HUES64 (cell line): Measurements from ENCODE around the gene IFI16.
"Not testable (repeated sequence)": the region's sequence is repeated elsewhere in the genome, so short reads cannot be mapped to it uniquely, and the experiment has no call there.

ENCODE experiments used
- H3K27ac ChIP-seq: 2 replicates; pipeline ENCODE4 v1.7.0; 2013; ENCODE audit warnings: low read depth, low read length, inconsistent platforms
- H3K27me3 ChIP-seq: 2 replicates; pipeline ENCODE4 v1.6.1; 2013; ENCODE audit warnings: mild to moderate bottlenecking, low read length; ENCODE audit not compliant: insufficient read depth
- H3K36me3 ChIP-seq: 2 replicates; pipeline ENCODE4 v1.6.1; 2013; ENCODE audit warnings: mild to moderate bottlenecking, low read length; ENCODE audit not compliant: insufficient read depth
- H3K4me1 ChIP-seq: 2 replicates; pipeline ENCODE4 v1.6.1; 2013; ENCODE audit warnings: mild to moderate bottlenecking, low read length, moderate library complexity; ENCODE audit not compliant: insufficient read depth
- H3K4me3 ChIP-seq: 2 replicates; pipeline ENCODE4 v1.5.1; 2013; ENCODE audit warnings: mild to moderate bottlenecking, low read length, moderate library complexity
- H3K9ac ChIP-seq: 2 replicates; pipeline ENCODE4 v1.6.1; 2013; ENCODE audit warnings: mild to moderate bottlenecking, low read depth, low read length
- H3K9me3 ChIP-seq: 2 replicates; pipeline ENCODE4 v1.6.1; 2013; ENCODE audit warnings: low read depth, low read length; ENCODE audit not compliant: insufficient read depth
- WGBS: fragments of 150-250, 120-280 bp; methylation state at CpG from one replicate; pipeline ENCODE4 v1.1.7; 2013; ENCODE audit warnings: missing lambda C conversion rate; 5-methylcytosine and 5-hydroxymethylcytosine counted together

IFI16 gene

DNA sequence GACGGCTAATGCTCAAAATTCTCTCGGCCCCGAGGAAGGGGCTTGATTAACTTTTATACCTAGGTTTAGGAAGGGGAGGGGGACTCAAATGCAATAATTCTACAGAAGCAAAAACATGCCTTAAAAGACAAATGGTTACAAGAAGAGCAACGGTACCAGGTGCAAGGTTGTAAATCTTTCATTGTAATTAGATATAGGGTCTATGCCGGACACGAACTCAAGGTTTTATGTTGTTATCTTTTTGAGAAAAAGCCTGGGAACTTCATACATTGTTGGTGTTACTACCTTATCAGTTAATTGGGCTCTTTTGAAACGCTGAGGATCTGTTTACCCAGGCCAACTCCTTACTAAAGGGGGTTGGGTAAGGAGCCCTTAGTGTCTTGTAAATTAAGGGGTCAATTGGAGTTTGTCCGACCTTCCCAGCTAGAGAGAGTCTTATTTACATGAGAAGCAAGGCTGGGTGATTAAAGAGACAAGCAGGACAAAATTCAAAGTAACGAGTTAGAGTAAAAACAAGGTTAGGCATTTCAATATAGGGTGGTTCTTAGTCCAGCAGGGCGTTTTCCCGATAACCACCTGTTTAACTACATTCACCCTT lies 3.4 kb upstream of the IFI16 start:
- H3K9me3 ChIP-seq, H3K27me3 ChIP-seq, H3K36me3 ChIP-seq: not testable (repeated sequence)
- 3% methylated on average over 11 of the region's 11 CpGs for WGBS
- peaks cover 66% of the 10 kb centered on the region for H3K4me1 ChIP-seq
- peak overlapping the region; percentile 70; the same call in 1 of the 2 replicates for H3K27ac ChIP-seq
- peak overlapping the region; percentile 30 for H3K9ac ChIP-seq
- H3K4me3 ChIP-seq, result peak overlapping the region; percentile 46

DNA sequence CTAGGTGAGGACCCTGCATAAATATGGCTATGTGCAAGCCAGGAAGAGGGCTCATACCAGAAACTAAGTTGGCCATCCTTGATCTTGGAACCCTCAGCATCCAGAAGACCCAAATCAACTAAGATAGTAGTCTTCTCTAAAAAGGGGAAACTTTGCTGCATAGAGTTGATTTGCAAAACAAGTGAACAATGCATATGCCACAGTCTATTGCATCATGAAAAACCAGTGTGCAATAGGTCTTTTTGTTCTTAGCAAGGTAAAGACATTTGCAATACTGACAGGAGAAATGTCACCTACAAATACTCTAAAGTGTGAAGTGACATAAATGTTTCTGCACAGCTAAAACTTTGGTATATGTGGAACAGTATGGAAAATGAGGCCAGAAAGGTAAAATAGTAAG lies 2.0 kb upstream of the IFI16 start:
- Histone ChIP-seq H3K9ac (no peak overlapping the region), H3K27me3 (peaks cover 9% of the 10 kb centered on the region; the same call in 1 of the 2 replicates), H3K36me3 (no peaks in the 10 kb centered on the region), H3K27ac (no peak overlapping the region), H3K4me3 (no peak overlapping the region), H3K9me3 (no peaks in the 10 kb centered on the region), H3K4me1 (peaks cover 53% of the 10 kb centered on the region)

DNA sequence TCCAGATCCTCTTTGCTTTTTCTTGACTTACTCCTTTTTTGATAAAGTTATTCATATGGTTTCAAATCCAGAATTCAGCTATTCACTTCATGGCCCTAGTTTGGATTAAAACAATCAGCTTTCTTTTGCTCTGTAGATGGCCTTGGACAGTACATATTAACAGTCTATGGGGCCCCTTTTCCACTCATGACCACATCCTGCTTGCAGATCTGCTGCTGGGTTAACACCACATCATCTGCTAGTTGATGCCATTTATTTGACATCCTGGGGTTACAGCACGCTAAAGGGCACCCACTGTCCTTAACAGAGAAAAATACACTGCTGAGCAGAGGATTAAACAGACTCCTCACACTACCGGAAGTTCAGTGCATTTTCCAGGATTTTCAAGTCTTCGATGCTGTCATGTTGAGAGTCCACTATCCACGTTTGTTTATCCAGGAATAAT lies 941 bp upstream of the IFI16 start:
- WGBS, result 94% methylated on average over 4 of the region's 4 CpGs
- Histone ChIP-seq H3K36me3 (no peaks in the 10 kb centered on the region), H3K9ac (no peak overlapping the region), H3K9me3 (no peaks in the 10 kb centered on the region), H3K27ac (no peak overlapping the region), H3K27me3 (peaks cover 9% of the 10 kb centered on the region; the same call in 1 of the 2 replicates), H3K4me1 (peaks cover 53% of the 10 kb centered on the region), H3K4me3 (no peak overlapping the region)

DNA sequence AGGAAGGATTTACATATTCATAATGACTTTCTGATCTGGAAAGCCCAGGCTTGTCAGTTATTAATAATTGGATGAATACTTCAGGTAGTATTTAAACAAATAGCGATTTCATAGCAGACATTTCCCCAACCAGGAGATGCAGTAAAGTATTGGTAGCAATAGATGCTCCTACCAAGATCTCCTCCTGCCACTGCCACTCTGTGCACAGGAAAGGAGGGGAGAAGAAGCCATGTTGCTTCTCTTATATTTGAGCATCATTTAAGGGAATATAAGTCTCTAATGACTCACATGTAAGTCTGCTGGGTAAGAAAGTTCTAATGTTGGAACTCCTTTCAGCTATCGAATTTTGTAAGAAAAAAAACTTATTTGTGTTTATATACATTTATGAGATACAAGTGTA lies 420 bp upstream of the IFI16 start:
- Histone ChIP-seq H3K4me1 (peaks cover 52% of the 10 kb centered on the region), H3K27me3 (peaks cover 9% of the 10 kb centered on the region; the same call in 1 of the 2 replicates), H3K27ac (no peak overlapping the region), H3K9me3 (no peaks in the 10 kb centered on the region), H3K36me3 (no peaks in the 10 kb centered on the region), H3K4me3 (no peak overlapping the region), H3K9ac (no peak overlapping the region)
- WGBS, result 95% methylated on average over 2 of the region's 2 CpGs

DNA sequence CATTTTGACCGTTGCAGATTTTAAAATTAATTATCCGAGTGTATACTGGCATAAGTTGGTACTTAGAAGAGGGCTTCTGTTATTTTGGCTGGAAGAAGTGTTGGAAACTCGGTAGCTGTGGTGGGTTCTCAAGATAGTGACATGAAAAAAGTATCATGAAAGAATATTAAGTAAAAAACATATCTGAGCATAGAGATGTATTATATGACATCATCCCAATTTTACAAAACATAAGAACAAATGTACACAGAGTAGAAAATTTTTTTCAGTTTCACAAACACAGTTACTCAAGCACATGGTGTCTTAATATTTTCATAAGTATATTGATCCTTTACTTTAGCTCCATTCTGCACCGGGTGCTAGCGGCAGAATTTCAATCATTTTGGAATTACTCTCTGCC lies 684 bp downstream of the IFI16 start:
- Histone ChIP-seq H3K27me3 (peaks cover under 1% of the 10 kb centered on the region; the same call in 1 of the 2 replicates), H3K4me1 (peaks cover 41% of the 10 kb centered on the region), H3K9ac (peak overlapping the region; percentile 9; the same call in 1 of the 2 replicates), H3K27ac (no peak overlapping the region), H3K36me3 (peaks cover 5% of the 10 kb centered on the region; the same call in 1 of the 2 replicates), H3K9me3 (no peaks in the 10 kb centered on the region), H3K4me3 (peak overlapping the region; percentile 34; the same call in 1 of the 2 replicates)
- 92% methylated on average over 5 of the region's 5 CpGs for WGBS

DNA sequence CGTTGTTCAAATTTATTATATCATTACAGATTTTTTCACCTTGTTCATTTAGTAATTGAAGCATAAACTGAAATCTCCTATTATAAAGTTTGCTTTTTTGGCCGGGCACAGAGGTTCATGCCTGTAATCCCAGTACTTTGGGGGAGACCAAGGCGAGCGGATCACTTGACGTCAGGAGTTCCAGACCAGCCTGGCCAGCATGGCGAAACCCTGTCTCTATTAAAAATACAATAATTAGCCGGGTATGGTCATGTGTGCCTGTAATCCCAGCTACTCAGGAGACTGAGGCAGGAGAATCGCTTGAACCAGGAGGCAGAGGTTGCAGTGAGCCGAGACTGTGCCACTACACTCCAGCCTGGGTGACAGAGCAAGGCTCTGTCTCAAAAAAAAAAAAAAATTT lies 1.3 kb downstream of the IFI16 start:
- 96% methylated on average over 8 of the region's 9 CpGs for WGBS
- not testable (repeated sequence) for H3K9ac ChIP-seq, H3K27me3 ChIP-seq, H3K27ac ChIP-seq, H3K4me3 ChIP-seq, H3K36me3 ChIP-seq, H3K9me3 ChIP-seq
- H3K4me1 ChIP-seq, result peaks cover 35% of the 10 kb centered on the region

DNA sequence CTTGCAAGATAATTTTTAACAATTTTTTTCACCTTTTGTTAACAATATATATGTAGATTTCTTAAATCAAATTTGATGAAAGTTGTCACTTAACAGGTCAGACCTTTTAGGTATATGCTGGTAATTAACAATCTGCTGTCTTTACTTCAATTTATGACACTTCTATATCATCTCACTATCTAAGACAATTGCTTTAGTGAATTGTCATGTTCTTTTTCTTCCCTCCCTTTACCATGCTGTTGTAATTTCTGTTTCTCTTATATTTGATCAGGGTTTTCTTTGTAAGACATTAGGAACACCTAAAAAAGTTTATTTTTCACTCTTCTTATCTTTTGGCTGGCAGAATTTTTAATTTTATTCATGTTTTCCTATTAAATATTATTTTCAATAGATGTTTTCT lies 2.0 kb downstream of the IFI16 start:
- Histone ChIP-seq H3K27ac (no peak overlapping the region), H3K4me1 (peaks cover 31% of the 10 kb centered on the region), H3K4me3 (no peak overlapping the region), H3K9ac (no peak overlapping the region), H3K36me3 (peaks cover 15% of the 10 kb centered on the region; the same call in 1 of the 2 replicates), H3K27me3 (no peaks in the 10 kb centered on the region), H3K9me3 (no peaks in the 10 kb centered on the region)

DNA sequence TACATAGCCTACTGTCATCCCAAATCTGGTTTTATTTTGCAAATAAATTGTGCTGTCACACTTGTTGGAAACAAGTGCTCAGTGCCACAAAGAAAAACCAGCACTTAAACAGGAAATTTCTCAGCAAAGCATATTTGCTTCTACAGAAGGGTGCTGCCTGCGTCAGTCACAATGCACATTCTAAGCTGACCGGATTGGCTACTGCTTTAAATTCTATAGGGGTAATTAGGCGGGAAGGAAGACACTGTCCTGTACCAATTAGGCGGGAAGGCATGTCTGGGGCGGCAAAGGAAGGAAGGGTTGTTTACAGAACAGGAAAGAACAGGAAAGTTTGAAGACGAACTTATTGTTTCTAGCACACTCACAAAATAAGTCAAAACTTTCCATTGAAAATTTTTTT lies 2.8 kb downstream of the IFI16 start:
- Histone ChIP-seq H3K9ac (no peak overlapping the region), H3K4me3 (no peak overlapping the region), H3K4me1 (peaks cover 24% of the 10 kb centered on the region), H3K27ac (no peak overlapping the region), H3K9me3 (no peaks in the 10 kb centered on the region), H3K27me3 (no peaks in the 10 kb centered on the region), H3K36me3 (peaks cover 15% of the 10 kb centered on the region; the same call in 1 of the 2 replicates)
- WGBS, result 90% methylated on average over 6 of the region's 6 CpGs

DNA sequence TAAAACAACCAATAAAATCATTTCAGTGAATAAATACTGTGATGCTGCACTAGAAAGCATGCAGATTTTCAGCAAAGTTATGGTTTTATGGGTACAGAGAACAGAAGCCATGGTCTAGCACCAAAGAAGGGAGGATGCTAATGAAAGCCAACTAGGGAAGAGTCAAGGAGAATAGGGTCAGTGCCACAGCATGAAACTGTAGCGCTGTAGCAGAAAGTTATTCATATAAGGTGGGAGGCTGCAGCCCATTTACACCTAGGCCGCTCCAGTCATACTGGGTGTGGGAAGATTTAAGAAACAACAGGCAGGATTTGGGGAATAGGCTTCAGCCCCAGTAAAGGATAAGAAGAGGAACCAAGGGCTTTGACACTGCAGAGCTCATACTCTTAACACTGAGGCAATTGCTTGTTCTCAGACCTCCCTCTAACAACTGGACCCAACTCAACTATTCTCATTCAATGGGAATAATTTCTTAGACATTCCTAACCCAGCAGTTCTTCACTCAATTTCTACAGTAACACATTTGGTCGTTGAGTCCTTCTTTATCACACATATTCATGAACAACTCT lies 4.4 kb downstream of the IFI16 start:
- no peak overlapping the region for H3K4me3 ChIP-seq
- no peaks in the 10 kb centered on the region for H3K9me3 ChIP-seq
- 96% methylated on average over 3 of the region's 3 CpGs for WGBS
- H3K9ac ChIP-seq, result no peak overlapping the region
- H3K36me3 ChIP-seq, result peaks cover 24% of the 10 kb centered on the region; the same call in 1 of the 2 replicates
- no peaks in the 10 kb centered on the region for H3K27me3 ChIP-seq
- H3K4me1 ChIP-seq, result peaks cover 13% of the 10 kb centered on the region
- no peak overlapping the region for H3K27ac ChIP-seq

DNA sequence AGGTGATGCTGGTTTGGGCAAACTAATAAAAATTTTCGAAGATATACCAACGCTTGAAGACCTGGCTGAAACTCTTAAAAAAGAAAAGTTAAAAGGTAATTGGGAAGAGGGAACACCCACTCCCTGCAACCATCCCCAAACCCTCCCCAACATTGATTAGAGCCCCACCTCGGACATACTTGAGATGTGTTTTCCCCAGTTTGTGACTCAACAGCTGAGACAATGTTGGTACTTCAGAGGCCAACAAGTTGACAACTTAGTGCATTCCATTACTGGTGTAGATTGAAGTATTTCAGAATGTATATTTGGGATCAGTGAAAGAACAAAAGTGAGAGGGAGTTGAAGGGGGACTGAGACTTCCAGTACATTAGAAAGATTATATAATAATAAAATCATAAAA lies 5.1 kb downstream of the IFI16 start:
- H3K9ac ChIP-seq, result no peak overlapping the region
- H3K4me1 ChIP-seq, result peaks cover 6% of the 10 kb centered on the region
- no peak overlapping the region for H3K27ac ChIP-seq
- WGBS, result 95% methylated on average over 3 of the region's 3 CpGs
- no peaks in the 10 kb centered on the region for H3K27me3 ChIP-seq
- peaks cover 24% of the 10 kb centered on the region; the same call in 1 of the 2 replicates for H3K36me3 ChIP-seq
- H3K9me3 ChIP-seq, result no peaks in the 10 kb centered on the region
- no peak overlapping the region for H3K4me3 ChIP-seq

DNA sequence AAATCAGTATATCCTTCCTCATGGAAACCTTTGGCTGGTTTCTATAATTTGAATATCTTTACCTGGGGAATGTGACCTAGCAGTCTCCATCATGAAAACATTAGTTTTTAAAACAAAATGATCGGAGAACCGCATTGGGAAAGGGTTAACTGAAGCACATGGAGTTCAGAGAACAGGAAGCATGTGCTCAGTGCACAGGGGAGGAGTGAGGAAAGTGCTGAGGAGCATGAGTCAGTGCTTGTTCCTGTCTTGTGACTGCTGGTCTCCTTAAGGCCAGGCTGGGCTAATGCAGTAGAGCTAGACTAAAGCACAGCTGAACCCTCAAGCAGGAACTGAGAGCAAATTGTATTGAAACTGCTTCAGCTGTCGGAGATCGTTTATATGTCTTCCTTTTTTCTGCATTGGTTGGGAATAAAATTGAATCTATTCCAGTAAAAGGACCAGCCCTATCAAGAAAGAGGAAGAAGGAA lies 5.8 kb downstream of the IFI16 start:
- no peak overlapping the region for H3K27ac ChIP-seq
- H3K4me3 ChIP-seq, result no peak overlapping the region
- WGBS, result 96% methylated on average over 4 of the region's 4 CpGs
- H3K4me1 ChIP-seq, result peaks cover under 1% of the 10 kb centered on the region; the same call in 1 of the 2 replicates
- no peaks in the 10 kb centered on the region for H3K27me3 ChIP-seq
- H3K9ac ChIP-seq, result no peak overlapping the region
- H3K9me3 ChIP-seq, result no peaks in the 10 kb centered on the region
- H3K36me3 ChIP-seq, result peaks cover 26% of the 10 kb centered on the region; the same call in 1 of the 2 replicates
